Panc1 (cell line): Measurements from ENCODE around the gene LRATD1. TPM values are rescaled to one million over a fixed set of nuclear protein-coding genes. Genes with fewer than 3 reads are reported as not detected.

ENCODE experiments used
- ATAC-seq: fragments of 200-7000 bp; cut with Tn5 transposase; 2 replicates; pipeline ENCODE4 v1.9.1; 2020; ENCODE audit warnings: mild to moderate bottlenecking, moderate library complexity
- BruUV-seq: library from RNA; stranded (reverse); fragments of 400-500 nt; replicated peaks from 2 replicates; lab custom pipeline; 2021; lab: Mats Ljungman, UMichigan
- CTCF ChIA-PET: fragments of 300-600 bp; sonication (Branson Sonifier 250); formaldehyde crosslinking; loops from one replicate; lab custom pipeline; 2022; ENCODE audit warnings: antibody characterized with exemption; lab: Charles Lee
- POLR2A ChIA-PET: fragments of 300-600 bp; sonication (Branson Sonifier 250); formaldehyde crosslinking; loops from one replicate; lab custom pipeline; 2022; ENCODE audit warnings: antibody characterized with exemption; lab: Charles Lee
- DNase-seq: peaks from one replicate; pipeline ENCODE4 v3.0.0-alpha.2; 2010; ENCODE audit warnings: low read depth, low spot score
- H3K27ac ChIP-seq: 2 replicates; pipeline ENCODE4 v1.5.1; 2011; ENCODE audit warnings: mild to moderate bottlenecking, low read length, inconsistent platforms
- H3K27me3 ChIP-seq: fragments of 200-500 bp; sonication (Bioruptor generic); 2 replicates; pipeline ENCODE4 v1.6.0; 2014; ENCODE audit warnings: low read length, inconsistent platforms; ENCODE audit not compliant: control insufficient read depth, insufficient read depth
- H3K36me3 ChIP-seq: fragments of 200-500 bp; sonication (Bioruptor generic); 2 replicates; pipeline ENCODE4 v1.5.1; 2014; ENCODE audit warnings: inconsistent platforms, mild to moderate bottlenecking, low read length, moderate library complexity; ENCODE audit not compliant: control insufficient read depth, insufficient read depth
- H3K4me1 ChIP-seq: 2 replicates; pipeline ENCODE4 v1.5.1; 2011; ENCODE audit warnings: inconsistent platforms, mild to moderate bottlenecking, low read length, moderate library complexity; ENCODE audit not compliant: control insufficient read depth, insufficient read depth
- H3K4me3 ChIP-seq, 2 experiments: 2 replicates each; pipeline ENCODE4 v1.5.1; 2011 to 2012; ENCODE audit warnings: low read depth in 2 of 2, low read length in 2 of 2, mild to moderate bottlenecking in 2 of 2, inconsistent platforms in 1 of 2, moderate library complexity in 1 of 2
- H3K9me3 ChIP-seq: fragments of 200-500 bp; sonication (Bioruptor generic); 2 replicates; pipeline ENCODE4 v1.5.1; 2014; ENCODE audit warnings: low read depth, mild to moderate bottlenecking, inconsistent platforms, low read length, moderate library complexity; ENCODE audit not compliant: control insufficient read depth, insufficient read depth
- CTCF ChIP-seq: fragments of 450-650 bp; IDR thresholded peaks from 2 replicates; pipeline ENCODE4 v1.5.1; 2017; ENCODE audit warnings: mild to moderate bottlenecking
- POLR2AphosphoS5 ChIP-seq: IDR thresholded peaks from 2 replicates; pipeline ENCODE4 v1.6.1; 2012; ENCODE audit warnings: mild to moderate bottlenecking, low read depth, low read length, moderate library complexity
- REST ChIP-seq, 2 experiments: IDR thresholded peaks; 2 replicates each; pipeline ENCODE4 v1.6.1; 2011 to 2012; ENCODE audit warnings: low read depth in 2 of 2, control low read depth in 1 of 2, low read length in 1 of 2, mild to moderate bottlenecking in 1 of 2, moderate library complexity in 1 of 2; ENCODE audit not compliant: insufficient read depth in 1 of 2
- SIN3A ChIP-seq: IDR thresholded peaks from 2 replicates; pipeline ENCODE4 v1.6.1; 2012; ENCODE audit warnings: low read depth, mild to moderate bottlenecking, low read length, moderate library complexity, borderline replicate concordance; ENCODE audit not compliant: insufficient read depth
- TCF7L2 ChIP-seq: IDR thresholded peaks from 2 replicates; pipeline ENCODE4 v1.6.1; 2011; ENCODE audit warnings: mild to moderate bottlenecking, low read depth, low read length, inconsistent platforms
- in situ Hi-C: cut with HindIII; loops from 2 replicates; pipeline ENCODE4 v1.10.0; 2016; ENCODE audit warnings: low sequenced_read_pairs, low pct_unique_long_range_greater_than_20kb
- intact Hi-C: fragments of 100-400 bp; cut with micrococcal nuclease; formaldehyde crosslinking; loops from one replicate; pipeline ENCODE4 v1.10.0; 2022; ENCODE audit not compliant: unreplicated experiment
- total RNA-seq: library from RNA; stranded (reverse); gene quantifications from one replicate; pipeline ENCODE4 v1.2.1, GENCODE V29; 2021; ENCODE audit not compliant: unreplicated experiment

The LRATD1 gene
- total RNA-seq, 1 experiment from 2014 or later: 0.05 TPM

GRCh38 chr2:14601156-14601770 lies 31.3 kb upstream of the LRATD1 start:
- CTCF ChIA-PET: no interaction called here
- Histone ChIP-seq H3K36me3 (no peaks in the 10 kb centered on the region), H3K27ac (no peak overlapping the region), H3K27me3 (no peaks in the 10 kb centered on the region), H3K9me3 (no peaks in the 10 kb centered on the region), H3K4me1 (no peaks in the 10 kb centered on the region), H3K4me3 (no peak overlapping the region)
- no TSS peak for BruUV-seq
- DNase-seq (no peak), ATAC-seq (no peak)
- POLR2A ChIA-PET: no interaction called here
- TF ChIP-seq REST (IDR thresholded peaks at IDR 0.05; ENCODE audit: insufficient read depth in 1 of 2, low read depth in 2 of 2, low read length in 1 of 2): no peak
- TF ChIP-seq POLR2AphosphoS5: no peak
- TF ChIP-seq TCF7L2: no peak
- intact Hi-C loops (no loop called here), in situ Hi-C loops (no loop called here)

GRCh38 chr2:14602309-14602708 lies 30.2 kb upstream of the LRATD1 start:
- POLR2A ChIA-PET: no interaction called here
- ATAC-seq (no peak), DNase-seq (no peak)
- intact Hi-C loops (no loop called here), in situ Hi-C loops (no loop called here)
- Histone ChIP-seq H3K4me3 (no peak overlapping the region), H3K27ac (no peak overlapping the region), H3K36me3 (no peaks in the 10 kb centered on the region), H3K4me1 (no peaks in the 10 kb centered on the region), H3K9me3 (no peaks in the 10 kb centered on the region), H3K27me3 (no peaks in the 10 kb centered on the region)
- no TSS peak for BruUV-seq
- TF ChIP-seq REST (IDR thresholded peaks at IDR 0.05; ENCODE audit: insufficient read depth in 1 of 2, low read depth in 2 of 2, low read length in 1 of 2) (no peak), TCF7L2 (no peak), CTCF (no peak), POLR2AphosphoS5 (no peak), SIN3A (no peak)
- CTCF ChIA-PET: no interaction called here
